ENCODE data around the gene WNT2.
"Not testable (repeated sequence)": the region's sequence is repeated elsewhere in the genome, so short reads cannot be mapped to it uniquely, and the experiment has no call there.

WNT2 gene

GRCh38 chr7:117308891-117309290, 14.0 kb downstream of the WNT2 start:
- DNase-seq (ENCODE audit: low spot score): no peak

GRCh38 chr7:117302396-117302795, 20.5 kb downstream of the WNT2 start:
- no peak for DNase-seq (ENCODE audit: low spot score)

- not testable (repeated sequence) for DNase-seq (ENCODE audit: low spot score)
Observed at GRCh38 chr7:117300506-117300905, 22.4 kb downstream of the WNT2 start.

GRCh38 chr7:117297606-117298005, 25.3 kb downstream of the WNT2 start:
- DNase-seq (ENCODE audit: low spot score): no peak

- DNase-seq (ENCODE audit: low spot score): no peak
Observed at GRCh38 chr7:117296066-117296465, 26.8 kb downstream of the WNT2 start.

GRCh38 chr7:117285826-117286225, 37.0 kb downstream of the WNT2 start:
- DNase-seq (ENCODE audit: low spot score): no peak

- no peak for DNase-seq (ENCODE audit: low spot score)
Observed at GRCh38 chr7:117284692-117285091, 38.2 kb downstream of the WNT2 start.

- DNase-seq (ENCODE audit: low spot score): no peak
Observed at GRCh38 chr7:117283779-117284178, 39.1 kb downstream of the WNT2 start.

- DNase-seq (ENCODE audit: low spot score): no peak
Observed at GRCh38 chr7:117283371-117283770, 39.5 kb downstream of the WNT2 start.

GRCh38 chr7:117282239-117282812, 40.5 kb downstream of the WNT2 start:
- DNase-seq (ENCODE audit: low spot score): no peak

- DNase-seq (ENCODE audit: low spot score): no peak
Observed at GRCh38 chr7:117281562-117281961, 41.3 kb downstream of the WNT2 start.

GRCh38 chr7:117279931-117280557, 42.8 kb downstream of the WNT2 start:
- no peak for DNase-seq (ENCODE audit: low spot score)

GRCh38 chr7:117279203-117279602, 43.7 kb downstream of the WNT2 start:
- DNase-seq (ENCODE audit: low spot score): no peak

GRCh38 chr7:117278040-117278439, 44.8 kb downstream of the WNT2 start:
- no peak for DNase-seq (ENCODE audit: low spot score)

- no peak for DNase-seq (ENCODE audit: low spot score)
Observed at GRCh38 chr7:117277576-117277975, 45.3 kb downstream of the WNT2 start.

GRCh38 chr7:117274951-117275350, 47.9 kb downstream of the WNT2 start:
- DNase-seq (ENCODE audit: low spot score): no peak

GRCh38 chr7:117273814-117274225, 49.0 kb downstream of the WNT2 start:
- no peak for DNase-seq (ENCODE audit: low spot score)

- DNase-seq (ENCODE audit: low spot score): no peak
Observed at GRCh38 chr7:117273325-117273724, 49.5 kb downstream of the WNT2 start.

- no peak for DNase-seq (ENCODE audit: low spot score)
Observed at GRCh38 chr7:117272017-117272759, 50.7 kb downstream of the WNT2 start.

GRCh38 chr7:117271566-117271965, 51.3 kb downstream of the WNT2 start:
- no peak for DNase-seq (ENCODE audit: low spot score)

- DNase-seq (ENCODE audit: low spot score): no peak
Observed at GRCh38 chr7:117270371-117270770, 52.5 kb downstream of the WNT2 start.

GRCh38 chr7:117269886-117270285, 53.0 kb downstream of the WNT2 start:
- no peak for DNase-seq (ENCODE audit: low spot score)

- DNase-seq (ENCODE audit: low spot score): peak; percentile 34
Observed at GRCh38 chr7:117269417-117269816, 53.4 kb downstream of the WNT2 start.

All from activated CD4-positive, alpha-beta T cell treated with anti-CD3 and anti-CD28 coated beads, Interleukin-2, Interleukin-4, amounts not matched to agents 100 ng/mL and 50 ng/mL, durations not matched to agents 16 hours and 8 hours (primary cell).